HG02943 (cell line): Measurements from ENCODE around the gene SRRM2.

ENCODE experiments used
- ATAC-seq: cut with Tn5 transposase; IDR thresholded peaks from one replicate; pipeline ENCODE4 v1.9.1; 2021; ENCODE audit warnings: mild to moderate bottlenecking, low read depth, moderate library complexity; ENCODE audit not compliant: unreplicated experiment

SRRM2 gene

DNA sequence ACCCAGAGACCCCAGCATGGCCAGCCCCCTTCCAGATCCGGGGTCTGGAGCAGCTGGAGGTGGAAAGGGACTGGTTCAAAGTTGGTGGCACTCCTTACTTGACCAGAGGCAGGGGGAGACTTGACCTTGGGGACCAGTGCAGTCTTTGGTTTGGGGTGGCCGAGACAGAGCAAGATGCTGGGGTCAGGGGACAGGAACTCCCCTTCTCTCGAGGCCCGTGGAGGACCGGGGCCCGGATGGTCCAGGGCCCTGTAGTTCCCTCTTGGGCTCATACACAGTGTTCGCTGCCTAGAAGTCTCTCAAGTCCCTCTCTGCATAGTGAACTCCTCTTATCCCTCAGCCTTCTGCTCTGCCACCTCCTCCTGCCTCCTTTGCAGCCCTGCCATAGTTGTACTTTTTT is 35.5 kb downstream of the SRRM2 start:
- no peak for ATAC-seq

GRCh38 chr16:2790631-2791030 is 38.2 kb downstream of the SRRM2 start:
- no peak for ATAC-seq

DNA sequence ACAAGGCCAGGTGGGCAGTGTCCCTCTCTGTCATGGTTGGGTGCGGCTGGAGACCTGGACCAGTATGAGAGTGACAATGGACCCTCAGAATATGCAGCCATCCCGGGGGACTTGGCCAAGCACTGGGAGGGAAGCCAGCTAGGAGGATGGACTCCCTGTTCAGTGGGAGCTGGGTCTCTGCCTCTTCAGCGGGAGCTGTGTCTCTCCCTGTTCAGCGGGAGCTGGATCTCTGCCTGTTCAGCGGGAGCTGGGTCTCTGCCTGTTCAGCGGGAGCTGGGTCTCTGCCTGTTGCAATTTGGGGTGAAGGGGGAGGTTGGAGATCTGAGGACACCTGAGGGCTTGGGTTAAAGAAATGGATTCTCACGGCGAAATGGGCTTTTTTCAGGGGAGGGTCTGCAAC is 38.7 kb downstream of the SRRM2 start:
- ATAC-seq = no peak

- no peak for ATAC-seq
Measured at GRCh38 chr16:2792940-2793339, 40.5 kb downstream of the SRRM2 start.

GRCh38 chr16:2795395-2796143 is 43.1 kb downstream of the SRRM2 start:
- no peak for ATAC-seq

GRCh38 chr16:2798723-2799204 is 46.3 kb downstream of the SRRM2 start:
- no peak for ATAC-seq

- no peak for ATAC-seq
Measured at GRCh38 chr16:2799205-2799858, 46.9 kb downstream of the SRRM2 start.

DNA sequence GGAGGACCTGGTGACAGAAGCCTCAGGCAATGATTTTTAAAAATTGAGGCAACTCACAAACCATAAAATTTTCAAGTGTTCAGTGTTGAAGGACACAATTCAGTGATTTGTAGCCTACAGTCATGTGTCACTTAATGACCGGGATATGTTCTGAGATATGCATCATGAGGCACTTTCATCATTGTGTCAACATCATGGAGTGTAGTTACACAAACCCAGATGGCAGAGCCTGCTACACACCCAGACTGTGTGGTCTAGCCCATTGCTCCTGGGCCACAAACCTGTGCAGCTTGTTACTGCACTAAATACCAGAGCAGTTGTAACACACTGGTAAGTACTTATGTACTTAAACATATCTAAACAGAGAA is 47.4 kb downstream of the SRRM2 start:
- no peak for ATAC-seq

GRCh38 chr16:2803545-2804195 is 51.2 kb downstream of the SRRM2 start:
- no peak for ATAC-seq

GRCh38 chr16:2804728-2805127 is 52.3 kb downstream of the SRRM2 start:
- ATAC-seq = no peak

- ATAC-seq = no peak
Measured at GRCh38 chr16:2806286-2806685, 53.8 kb downstream of the SRRM2 start.

DNA sequence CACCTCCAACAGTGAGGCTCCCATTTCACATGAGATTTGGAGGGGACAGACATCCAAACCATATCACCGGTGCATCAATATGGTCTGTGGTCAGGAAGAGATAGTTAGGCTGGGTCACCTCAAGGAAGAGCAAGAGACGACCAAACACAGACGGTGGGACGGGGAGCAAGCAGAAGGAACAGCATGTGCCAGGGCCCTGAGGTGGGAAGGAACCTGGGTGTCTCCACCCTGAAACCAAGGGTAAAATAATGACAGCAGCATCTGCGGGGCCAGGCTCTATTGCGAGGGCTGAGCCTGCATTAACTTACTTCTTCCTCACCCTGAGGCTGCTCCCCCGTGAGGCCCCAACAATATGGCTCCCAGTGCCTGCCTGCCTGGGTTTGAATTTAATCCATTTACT is 55.7 kb downstream of the SRRM2 start:
- ATAC-seq = no peak

DNA sequence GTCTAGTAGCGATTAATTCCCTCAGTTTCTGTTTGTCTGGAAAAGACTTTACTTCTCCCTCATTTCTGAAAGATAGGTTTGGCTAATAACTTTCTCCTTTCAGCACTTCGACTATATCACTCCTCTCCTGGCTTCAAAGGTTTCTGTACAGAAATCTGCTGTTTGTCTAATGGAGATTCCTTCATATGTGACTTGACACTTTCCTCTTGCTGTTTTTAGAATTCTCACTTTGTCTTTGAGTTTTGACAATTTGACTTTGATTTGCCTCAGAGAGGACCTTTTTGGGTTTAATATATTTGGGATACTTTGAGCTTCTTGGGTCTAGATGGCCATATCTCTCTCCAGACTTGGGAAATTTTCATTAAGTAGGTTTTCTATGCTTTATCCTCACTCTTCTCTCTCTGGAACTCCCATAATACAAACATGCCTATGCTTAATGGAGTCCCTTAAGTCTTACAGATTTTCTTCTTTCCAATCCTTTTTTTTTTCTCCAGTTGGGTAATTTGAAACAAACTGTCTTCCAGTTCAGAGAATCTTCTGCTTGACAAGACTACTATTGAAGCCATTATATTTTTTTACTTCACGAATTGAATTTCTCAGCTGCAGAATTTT is 56.8 kb downstream of the SRRM2 start:
- no peak for ATAC-seq

DNA sequence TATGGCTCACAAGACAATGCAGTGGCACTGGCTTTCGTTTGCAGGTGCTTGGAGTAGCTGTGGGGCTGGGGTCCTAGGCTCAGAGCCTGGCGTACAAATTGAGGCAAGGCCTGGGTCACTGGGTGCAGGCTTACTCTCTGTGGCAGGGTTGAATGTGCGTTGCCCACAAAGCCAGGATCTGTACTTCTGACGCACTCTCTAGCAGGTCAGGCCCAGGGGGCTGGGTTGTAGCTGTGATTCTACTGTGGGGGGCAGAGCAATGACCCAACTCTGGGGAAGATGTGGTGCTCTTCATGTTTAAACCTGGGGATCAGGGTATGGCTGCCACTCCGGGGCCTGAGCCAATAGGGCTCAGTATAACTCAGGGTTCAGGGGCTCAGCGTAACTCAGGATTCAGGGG is 58.2 kb downstream of the SRRM2 start:
- no peak for ATAC-seq

- ATAC-seq = no peak
Measured at GRCh38 chr16:2811703-2812471, 59.4 kb downstream of the SRRM2 start.

- ATAC-seq = no peak
Measured at GRCh38 chr16:2813771-2814221, 61.4 kb downstream of the SRRM2 start.

DNA sequence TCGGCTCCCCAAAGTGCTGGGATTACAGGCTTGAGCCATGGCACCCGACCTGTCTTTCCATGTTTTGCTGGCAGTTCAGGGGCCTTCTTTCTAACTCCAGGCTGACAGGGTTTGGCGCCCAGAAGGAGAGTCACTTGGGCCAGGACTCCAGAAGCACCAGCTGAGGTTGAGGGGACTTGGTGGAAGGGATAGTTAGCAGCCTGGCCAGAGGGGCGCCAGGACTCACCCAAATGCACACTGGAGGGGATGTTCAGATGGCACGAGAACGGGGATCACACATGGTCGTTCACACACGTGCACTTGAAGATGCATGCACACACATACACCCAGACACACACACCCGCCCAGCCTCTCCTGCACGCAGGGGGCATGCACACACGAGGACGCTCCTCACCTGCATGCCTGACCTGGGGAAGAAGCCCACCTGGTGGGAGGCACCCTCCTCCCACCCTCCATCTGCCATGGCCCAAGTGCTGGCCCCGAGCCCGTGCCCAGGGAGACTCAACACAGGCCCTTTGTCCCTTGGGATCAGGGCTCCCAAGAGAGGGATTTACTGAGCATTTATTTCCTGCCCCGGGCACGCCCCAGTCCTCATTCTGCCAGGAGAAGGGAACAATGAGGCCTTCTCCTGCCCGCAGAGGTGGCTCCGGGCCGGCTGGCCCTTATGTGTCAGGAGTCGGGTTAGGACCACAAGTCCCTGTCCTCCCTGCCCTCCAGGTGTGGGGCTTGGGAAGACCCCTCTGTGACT is 62.3 kb downstream of the SRRM2 start:
- ATAC-seq = no peak

GRCh38 chr16:2815299-2815771 is 62.9 kb downstream of the SRRM2 start:
- ATAC-seq = no peak

GRCh38 chr16:2816751-2817339 is 64.4 kb downstream of the SRRM2 start, which contains the start of gene PRSS21:
PRSS21 (plus strand) TSS chr16:2817237; CDS start chr16:2817269, 32 bp downstream.
- no peak for ATAC-seq
